SIG-M5 treated with dmso at 0.1 percent for 504 hours (cell line): ENCODE measurements around the gene RFFL.
"Not testable (repeated sequence)": the region's sequence is repeated elsewhere in the genome, so short reads cannot be mapped to it uniquely, and the experiment has no call there.

Experiments
- DNase-seq: peaks from one replicate; lab custom pipeline; 2025; ENCODE audit not compliant: unreplicated experiment; lab: John Stamatoyannopoulos, UW

The RFFL gene, protein sequence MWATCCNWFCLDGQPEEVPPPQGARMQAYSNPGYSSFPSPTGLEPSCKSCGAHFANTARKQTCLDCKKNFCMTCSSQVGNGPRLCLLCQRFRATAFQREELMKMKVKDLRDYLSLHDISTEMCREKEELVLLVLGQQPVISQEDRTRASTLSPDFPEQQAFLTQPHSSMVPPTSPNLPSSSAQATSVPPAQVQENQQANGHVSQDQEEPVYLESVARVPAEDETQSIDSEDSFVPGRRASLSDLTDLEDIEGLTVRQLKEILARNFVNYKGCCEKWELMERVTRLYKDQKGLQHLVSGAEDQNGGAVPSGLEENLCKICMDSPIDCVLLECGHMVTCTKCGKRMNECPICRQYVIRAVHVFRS

DNA sequence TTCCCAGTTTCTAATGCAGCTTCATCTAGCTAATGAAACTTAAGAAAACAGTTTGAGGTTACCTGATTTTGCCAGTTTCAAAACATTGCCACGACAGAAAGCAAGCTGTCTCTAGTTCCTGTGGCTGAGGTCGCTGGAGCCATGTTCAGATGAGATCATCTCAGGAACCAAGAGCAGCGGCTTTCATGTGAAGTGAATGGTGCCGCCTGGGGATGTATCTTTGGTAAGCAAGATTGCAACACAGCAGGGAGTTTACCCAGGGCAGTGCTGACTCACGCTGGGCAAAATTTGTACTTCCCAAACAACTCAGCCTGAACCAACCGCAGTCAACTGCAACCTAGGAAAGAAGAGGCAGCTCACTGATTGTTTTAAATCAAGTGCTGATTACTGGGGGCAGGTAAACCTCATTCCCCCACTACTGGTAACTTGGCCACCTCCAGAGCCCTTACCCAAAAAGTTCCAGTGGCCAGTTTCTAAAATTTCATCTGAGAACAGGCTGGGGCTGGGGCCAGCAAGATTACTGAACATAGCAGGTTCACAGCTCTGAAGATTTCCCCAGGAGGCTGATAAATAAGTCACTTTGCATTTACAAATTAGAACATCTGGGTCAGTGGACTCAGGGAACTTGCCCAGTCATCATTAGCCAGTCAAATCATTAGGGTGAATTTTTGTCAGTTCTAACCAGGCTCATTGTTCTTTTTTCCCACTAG, at the start of gene RFFL:
Gene RFFL, minus strand, starts transcription at position 194 of the 710 bp plus-strand sequence. CDS start 37,154 bp downstream, outside the sequence.
- DNase-seq = peak; percentile 99

GRCh38 chr17:35110791-35111190, 47.3 kb upstream of the RFFL start:
- DNase-seq = not testable (repeated sequence)

- no peak for DNase-seq
Measured at GRCh38 chr17:35104844-35105450, 41.4 kb upstream of the RFFL start.

DNA sequence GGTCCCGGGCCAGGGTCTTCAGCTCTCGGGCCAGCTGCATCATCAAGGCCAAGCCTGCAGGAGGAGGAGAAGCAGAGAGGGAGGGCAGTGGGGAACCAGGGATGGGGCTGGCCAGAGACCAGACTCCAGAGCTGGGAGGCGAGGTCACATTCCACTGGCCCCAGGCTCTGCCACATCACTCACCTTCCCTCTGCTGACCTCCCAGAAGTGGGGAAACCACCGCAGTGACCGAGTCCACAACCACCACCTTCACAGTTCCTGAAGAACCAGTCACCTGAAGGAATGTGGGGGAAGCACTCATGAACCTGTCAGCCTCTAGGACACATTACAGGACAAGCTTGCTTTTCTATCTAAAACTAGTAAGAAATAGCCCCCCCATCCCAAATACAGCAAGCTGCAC, 39.8 kb upstream of the RFFL start:
- DNase-seq = no peak

DNA sequence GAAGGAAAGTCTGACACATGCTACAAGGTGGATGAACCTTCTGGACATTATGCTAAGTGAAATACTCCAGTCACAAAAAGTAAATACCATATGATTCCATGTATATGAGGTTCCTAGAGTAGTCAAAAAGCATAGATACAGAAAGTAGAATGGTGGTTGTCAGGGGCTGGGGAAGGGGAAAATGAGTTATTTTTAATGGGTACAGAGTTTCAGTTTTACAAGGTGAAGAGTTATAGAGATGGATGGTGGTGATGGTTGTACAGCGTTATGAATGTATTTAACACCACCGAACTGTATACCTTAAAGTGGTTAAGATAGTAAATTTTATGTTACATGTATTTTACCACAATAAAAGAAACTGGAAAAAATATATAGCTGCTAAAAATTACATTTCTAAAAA, 38.2 kb upstream of the RFFL start:
- DNase-seq = no peak

DNA sequence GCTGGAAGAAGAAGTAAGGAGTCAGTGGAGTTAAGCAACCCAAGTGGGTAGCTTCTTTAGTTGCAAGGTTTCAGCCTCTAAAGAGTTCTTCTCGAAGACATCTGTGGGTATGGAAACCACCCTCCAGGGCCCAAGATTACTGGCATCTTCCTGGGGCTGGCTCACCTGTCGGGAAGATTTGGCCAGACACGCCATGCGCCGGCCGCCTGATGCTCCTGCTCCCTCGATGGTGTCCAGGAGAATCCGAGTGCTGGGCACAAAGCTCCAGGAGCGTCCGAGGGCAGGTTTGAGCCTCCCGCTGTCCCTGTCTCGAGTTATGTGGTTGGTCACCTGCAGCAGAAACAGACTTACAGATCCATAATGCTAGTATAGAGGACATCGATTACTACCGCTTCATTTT, 37.5 kb upstream of the RFFL start:
- DNase-seq = no peak

- DNase-seq = no peak
Measured at GRCh38 chr17:35099908-35100307, 36.4 kb upstream of the RFFL start.

GRCh38 chr17:35097776-35098175, 34.3 kb upstream of the RFFL start:
- DNase-seq = no peak

DNA sequence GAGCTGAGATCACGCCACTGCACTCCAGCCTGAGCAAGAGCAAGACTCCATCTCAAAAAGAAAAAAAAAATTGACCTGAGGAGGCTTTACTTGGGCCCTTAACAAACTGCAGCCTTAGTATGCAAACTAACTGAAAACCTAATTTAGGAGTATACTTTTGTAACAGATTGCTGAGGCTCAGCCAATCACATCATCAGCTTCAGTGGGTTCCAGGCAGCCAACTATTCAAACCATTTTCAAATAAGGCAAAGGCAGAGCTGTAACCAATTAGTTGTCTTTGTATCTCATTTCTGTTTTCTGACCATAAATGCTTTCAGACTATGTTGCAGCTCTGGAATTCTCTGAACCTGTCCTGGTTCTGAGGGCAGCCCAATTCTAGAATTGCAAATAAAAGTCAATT, 32.2 kb upstream of the RFFL start:
- no peak for DNase-seq

GRCh38 chr17:35094902-35095301, 31.4 kb upstream of the RFFL start:
- DNase-seq = peak; percentile 51

GRCh38 chr17:35090707-35091106, 27.2 kb upstream of the RFFL start:
- not testable (repeated sequence) for DNase-seq

DNA sequence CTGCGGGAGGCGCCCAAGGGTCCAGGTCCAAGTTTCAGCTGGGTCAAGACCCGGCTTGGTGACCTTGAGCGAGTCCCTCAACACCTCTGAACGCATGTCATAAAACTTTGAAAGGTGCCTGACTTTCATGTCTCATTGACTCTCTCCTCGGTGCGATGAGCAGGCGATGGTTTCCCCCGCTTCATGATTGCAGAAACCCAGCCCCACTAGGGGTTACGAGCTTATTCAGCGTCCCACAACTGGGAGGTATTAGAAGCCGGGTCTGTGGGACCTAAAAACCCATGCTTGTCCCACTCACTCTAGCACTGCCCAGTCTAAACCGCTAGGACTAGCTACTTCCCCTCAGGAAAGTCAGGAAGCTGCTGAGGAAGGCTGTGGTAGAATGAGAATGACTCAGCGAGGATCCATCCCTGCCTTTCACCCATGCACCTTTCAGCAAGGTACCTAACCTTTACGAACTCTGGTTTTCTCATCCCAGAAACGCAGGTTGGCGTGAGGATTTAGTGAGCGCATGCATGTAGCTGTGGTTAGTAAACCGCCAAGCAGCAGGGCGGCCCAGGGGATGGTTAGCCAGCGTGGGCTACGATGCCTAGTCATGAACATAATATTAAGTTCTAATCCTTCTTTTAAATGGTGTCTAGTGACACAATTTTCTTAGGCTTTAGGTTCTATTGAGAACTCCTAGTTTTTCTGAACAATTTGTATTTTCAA, 26.2 kb upstream of the RFFL start:
- peak; percentile 51 for DNase-seq

GRCh38 chr17:35088881-35089585, 25.5 kb upstream of the RFFL start:
- peak; percentile 73 for DNase-seq

GRCh38 chr17:35088356-35088880, 24.9 kb upstream of the RFFL start:
- peak; percentile 15 for DNase-seq

DNA sequence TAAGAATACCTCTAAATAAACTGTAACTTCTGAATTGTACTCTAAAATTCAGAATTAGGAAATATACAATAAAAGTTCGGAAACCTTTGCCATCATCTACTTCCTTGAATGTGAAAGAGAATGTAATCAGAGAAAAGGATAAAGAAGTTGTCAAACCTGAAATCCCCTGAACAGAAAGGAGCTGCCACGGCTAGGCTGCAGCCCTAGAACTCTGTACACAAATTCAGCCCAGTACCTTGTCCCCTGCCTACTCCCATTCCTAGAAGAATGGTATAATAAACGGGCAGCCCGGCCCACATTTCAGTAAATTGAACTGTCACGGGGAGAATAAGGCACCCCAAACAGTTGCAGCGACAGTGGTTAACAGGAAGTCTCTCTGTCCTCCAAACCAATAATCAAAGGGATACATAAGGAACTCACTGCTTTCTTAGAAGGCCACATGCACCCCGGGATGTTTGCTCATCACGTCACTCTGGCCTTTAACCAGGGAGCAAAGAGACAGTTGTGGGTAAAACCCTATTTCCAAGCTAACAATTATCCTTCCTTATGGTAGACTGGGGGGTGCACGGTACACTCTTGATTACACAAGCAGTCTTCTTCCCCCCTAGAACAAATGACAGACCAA, 24.3 kb upstream of the RFFL start:
- peak; percentile 39 for DNase-seq

DNA sequence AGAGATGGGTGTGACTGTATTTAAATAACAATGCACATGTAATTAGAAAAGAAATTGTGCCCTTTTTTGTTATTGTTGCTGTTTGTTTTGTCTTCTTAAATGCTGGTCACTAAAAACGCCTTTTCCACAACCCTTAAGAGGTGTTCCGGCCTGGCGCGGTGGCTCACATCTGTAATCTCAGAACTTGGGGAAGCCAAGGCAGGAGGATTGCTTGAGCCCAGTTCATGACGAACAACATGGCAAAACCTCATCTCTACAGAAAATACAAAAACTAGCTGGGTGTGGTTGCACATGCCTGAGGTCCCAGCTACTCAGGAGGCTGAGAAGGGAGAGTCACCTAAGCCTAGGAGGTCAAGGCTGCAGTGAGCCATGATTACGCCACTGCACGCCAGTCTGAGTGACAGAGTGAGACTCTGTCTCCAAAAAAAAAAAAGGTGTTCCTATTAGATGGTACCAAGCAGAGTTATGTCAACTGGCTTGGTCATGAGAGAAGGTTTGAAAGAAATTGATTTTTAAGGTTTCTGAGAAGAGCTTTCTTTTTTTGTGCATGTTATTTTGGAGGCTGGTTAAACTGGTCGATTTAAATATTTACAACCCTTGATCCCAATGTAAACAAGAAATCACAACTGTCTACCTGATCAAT, 23.5 kb upstream of the RFFL start:
- DNase-seq = no peak

- DNase-seq = no peak
Measured at GRCh38 chr17:35086164-35086563, 22.7 kb upstream of the RFFL start.

- DNase-seq = no peak
Measured at GRCh38 chr17:35084987-35085386, 21.5 kb upstream of the RFFL start.

GRCh38 chr17:35083071-35083470, 19.6 kb upstream of the RFFL start:
- DNase-seq = no peak
